Liver (tissue), 9 donors: Measurements from ENCODE around the gene CRLF1. TPM values are rescaled to one million over a fixed set of nuclear protein-coding genes. Genes with fewer than 3 reads are reported as not detected.

Experiments
- DNase-seq: peaks from one replicate; pipeline ENCODE4 v3.0.0-alpha.2; 2017; ENCODE audit warnings: low spot score
- H3K27ac ChIP-seq, 2 donors: one replicate each; pipeline ENCODE4 v1.7.0; 2013; ENCODE audit warnings: inconsistent platforms in 2 of 2, low read length in 2 of 2, control low read depth in 1 of 2, low read depth in 1 of 2, mild to moderate bottlenecking in 1 of 2
- H3K27me3 ChIP-seq, 4 donors: one replicate each; pipeline versions ENCODE4 v1.6.1 to v1.7.0; 2013; ENCODE audit warnings: low read length in 3 of 4, inconsistent platforms in 1 of 4, mild to moderate bottlenecking in 1 of 4, moderate library complexity in 1 of 4; ENCODE audit not compliant: control insufficient read depth in 4 of 4, insufficient read depth in 4 of 4
- H3K36me3 ChIP-seq, 4 donors: one replicate each; pipeline versions ENCODE4 v1.6.1 to v1.7.0; 2013; ENCODE audit warnings: low read length in 3 of 4, mild to moderate bottlenecking in 3 of 4, low read depth in 1 of 4, moderate library complexity in 1 of 4; ENCODE audit not compliant: control insufficient read depth in 4 of 4, insufficient read depth in 3 of 4
- H3K4me1 ChIP-seq, 4 donors: one replicate each; pipeline versions ENCODE4 v1.6.1 to v1.7.0; 2013; ENCODE audit warnings: low read length in 3 of 4, mild to moderate bottlenecking in 3 of 4, moderate library complexity in 1 of 4; ENCODE audit not compliant: control insufficient read depth in 4 of 4, insufficient read depth in 4 of 4
- H3K4me3 ChIP-seq, 3 donors: one replicate each; pipeline versions ENCODE4 v1.6.1 to v1.7.0; 2013; ENCODE audit warnings: low read length in 3 of 3, control low read depth in 1 of 3, low read depth in 1 of 3, mild to moderate bottlenecking in 1 of 3
- H3K9ac ChIP-seq, 2 donors: one replicate each; pipeline ENCODE4 v1.7.0; 2013; ENCODE audit warnings: low read length in 2 of 2, mild to moderate bottlenecking in 2 of 2, moderate library complexity in 2 of 2, control low read depth in 1 of 2, low read depth in 1 of 2
- H3K9me3 ChIP-seq, 4 donors: one replicate each; pipeline versions ENCODE4 v1.6.1 to v1.7.0; 2013; ENCODE audit warnings: low read length in 3 of 4; ENCODE audit not compliant: control insufficient read depth in 4 of 4
- ATF3 ChIP-seq: IDR thresholded peaks from 2 replicates; pipeline ENCODE4 v1.6.1; 2016; ENCODE audit warnings: antibody characterized with exemption
- CTCF ChIP-seq: fragments of 150-350 bp; IDR thresholded peaks from 2 replicates; pipeline ENCODE4 v1.5.1; 2017; ENCODE audit warnings: improper control_type of control experiment, low read depth, low read length; ENCODE audit not compliant: missing input control
- EGR1 ChIP-seq, 2 donors: IDR thresholded peaks; 2 replicates each; pipeline ENCODE4 v1.6.1; 2016 to 2018; ENCODE audit warnings: antibody characterized with exemption in 2 of 2, low read depth in 2 of 2
- FOXA1 ChIP-seq: IDR thresholded peaks from 2 replicates; pipeline ENCODE4 v1.6.1; 2016; ENCODE audit warnings: antibody characterized with exemption
- FOXA2 ChIP-seq: IDR thresholded peaks from 2 replicates; pipeline ENCODE4 v1.6.1; 2016; ENCODE audit warnings: antibody characterized with exemption
- GABPA ChIP-seq, 2 donors: IDR thresholded peaks in 1 of 2; conservative IDR thresholded peaks in 1 of 2; 2 replicates each; pipeline ENCODE4 v1.6.1; 2016; ENCODE audit warnings: antibody characterized with exemption in 2 of 2, mild to moderate bottlenecking in 1 of 2, moderate library complexity in 1 of 2
- HNF4A ChIP-seq, 2 donors: conservative IDR thresholded peaks; 2 replicates each; pipeline ENCODE4 v1.6.1; 2016; ENCODE audit warnings: antibody characterized with exemption in 2 of 2, mild to moderate bottlenecking in 2 of 2
- HNF4G ChIP-seq: IDR thresholded peaks from 2 replicates; pipeline ENCODE4 v1.6.1; 2016; ENCODE audit warnings: antibody characterized with exemption
- JUND ChIP-seq, 2 donors: IDR thresholded peaks; 2 replicates each; pipeline ENCODE4 v1.6.1; 2016; ENCODE audit warnings: antibody characterized with exemption in 2 of 2
- MAX ChIP-seq: IDR thresholded peaks from 2 replicates; pipeline ENCODE4 v1.6.1; 2016; ENCODE audit warnings: antibody characterized with exemption
- NR2F2 ChIP-seq: IDR thresholded peaks from 2 replicates; pipeline ENCODE4 v1.6.1; 2016; ENCODE audit warnings: antibody characterized with exemption
- RAD21 ChIP-seq, 2 donors: IDR thresholded peaks; 2 replicates each; pipeline ENCODE4 v1.6.1; 2016; ENCODE audit warnings: antibody characterized with exemption in 2 of 2, mild to moderate bottlenecking in 2 of 2
- REST ChIP-seq: IDR thresholded peaks from 2 replicates; pipeline ENCODE4 v1.6.1; 2016; ENCODE audit warnings: antibody characterized with exemption, mild to moderate bottlenecking
- RXRA ChIP-seq, 2 donors: IDR thresholded peaks; 2 replicates each; pipeline ENCODE4 v1.6.1; 2017 to 2018; ENCODE audit warnings: antibody characterized with exemption in 2 of 2, mild to moderate bottlenecking in 1 of 2
- SP1 ChIP-seq: IDR thresholded peaks from 2 replicates; pipeline ENCODE4 v1.6.1; 2018; ENCODE audit warnings: antibody characterized with exemption, mild to moderate bottlenecking
- TAF1 ChIP-seq: conservative IDR thresholded peaks from 2 replicates; pipeline ENCODE4 v1.6.1; 2016; ENCODE audit warnings: antibody characterized with exemption, mild to moderate bottlenecking
- YY1 ChIP-seq: IDR thresholded peaks from 2 replicates; pipeline ENCODE4 v1.6.1; 2016; ENCODE audit warnings: antibody characterized with exemption, mild to moderate bottlenecking
- ZBTB33 ChIP-seq: IDR thresholded peaks from 2 replicates; pipeline ENCODE4 v1.6.1; 2016; ENCODE audit warnings: antibody characterized with exemption
- WGBS: extraction: QIAGEN DNeasy Blood & Tissue Kit; methylation state at CpG from one replicate; pipeline ENCODE4 v1.1.7; 2013; 5-methylcytosine and 5-hydroxymethylcytosine counted together
- polyA plus RNA-seq, 2 donors: library from polyadenylated mRNA; stranded (reverse) in 1 of 2; unstranded in 1 of 2; fragments of 200-250 nt in 1 of 2; fragments of >200 nt in 1 of 2; fragmentation: Nextera tagmentation in 1 of 2; extraction: Ambion mirVana in 1 of 2; gene quantifications; one replicate each; pipeline versions ENCODE4 v1.2.1 to v1.2.3, GENCODE V29; 2013 to 2015
- total RNA-seq, 2 donors: library from RNA; depleted of rRNA; stranded (reverse); fragments of >200 nt; gene quantifications; one replicate each; pipeline ENCODE4 v1.2.3, GENCODE V29; 2014
- donor health status: healthy.
- donor health status: healthy.
- donor health status: healthy.
- donor health status: healthy.
- donor health status: healthy.

Gene CRLF1
- total and polyA plus RNA-seq, 4 donors = 0.49 to 1.9 (median 1.6) TPM; not detected in 1

GRCh38 chr19:18644196-18645034 lies 37.8 kb upstream of the CRLF1 start:
- Histone ChIP-seq H3K4me1 (peaks cover 0 to 8% (median 2%) of the 10 kb centered on the region in 4 donors), H3K36me3 (no peaks in the 10 kb centered on the region), H3K9ac (no peak overlapping the region), H3K27ac (no peak overlapping the region), H3K27me3 (no peaks in the 10 kb centered on the region), H3K9me3 (no peaks in the 10 kb centered on the region), H3K4me3 (no peak overlapping the region)
- no peak for DNase-seq
- WGBS = 76% methylated on average over 15 of the region's 15 CpGs
- TF ChIP-seq FOXA1 (no peak), RXRA (IDR thresholded peaks at IDR 0.05) (no peak), MAX (no peak), NR2F2 (no peak), REST (no peak), HNF4G (no peak), HNF4A (conservative IDR thresholded peaks at IDR 0.05) (no peak), ATF3 (no peak), ZBTB33 (no peak), YY1 (no peak), RAD21 (IDR thresholded peaks at IDR 0.05) (no peak), SP1 (no peak), FOXA2 (no peak), TAF1 (no peak), JUND (IDR thresholded peaks at IDR 0.05) (no peak), GABPA (IDR thresholded peaks at IDR 0.05 in 1 of 2, conservative IDR thresholded peaks at IDR 0.05 in 1 of 2) (no peak), CTCF (no peak), EGR1 (IDR thresholded peaks at IDR 0.05; ENCODE audit: low read depth in 2 of 2) (no peak)
